Epidermal melanocyte (primary cell): Measurements from ENCODE around the gene RRAGA.
"Not testable (repeated sequence)": the region's sequence is repeated elsewhere in the genome, so short reads cannot be mapped to it uniquely, and the experiment has no call there.

Experiments
- DNase-seq: peaks from one replicate; pipeline ENCODE4 v3.0.0; 2011; ENCODE audit warnings: low spot score; ENCODE audit not compliant: insufficient read length

Gene RRAGA, protein sequence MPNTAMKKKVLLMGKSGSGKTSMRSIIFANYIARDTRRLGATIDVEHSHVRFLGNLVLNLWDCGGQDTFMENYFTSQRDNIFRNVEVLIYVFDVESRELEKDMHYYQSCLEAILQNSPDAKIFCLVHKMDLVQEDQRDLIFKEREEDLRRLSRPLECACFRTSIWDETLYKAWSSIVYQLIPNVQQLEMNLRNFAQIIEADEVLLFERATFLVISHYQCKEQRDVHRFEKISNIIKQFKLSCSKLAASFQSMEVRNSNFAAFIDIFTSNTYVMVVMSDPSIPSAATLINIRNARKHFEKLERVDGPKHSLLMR

DNA sequence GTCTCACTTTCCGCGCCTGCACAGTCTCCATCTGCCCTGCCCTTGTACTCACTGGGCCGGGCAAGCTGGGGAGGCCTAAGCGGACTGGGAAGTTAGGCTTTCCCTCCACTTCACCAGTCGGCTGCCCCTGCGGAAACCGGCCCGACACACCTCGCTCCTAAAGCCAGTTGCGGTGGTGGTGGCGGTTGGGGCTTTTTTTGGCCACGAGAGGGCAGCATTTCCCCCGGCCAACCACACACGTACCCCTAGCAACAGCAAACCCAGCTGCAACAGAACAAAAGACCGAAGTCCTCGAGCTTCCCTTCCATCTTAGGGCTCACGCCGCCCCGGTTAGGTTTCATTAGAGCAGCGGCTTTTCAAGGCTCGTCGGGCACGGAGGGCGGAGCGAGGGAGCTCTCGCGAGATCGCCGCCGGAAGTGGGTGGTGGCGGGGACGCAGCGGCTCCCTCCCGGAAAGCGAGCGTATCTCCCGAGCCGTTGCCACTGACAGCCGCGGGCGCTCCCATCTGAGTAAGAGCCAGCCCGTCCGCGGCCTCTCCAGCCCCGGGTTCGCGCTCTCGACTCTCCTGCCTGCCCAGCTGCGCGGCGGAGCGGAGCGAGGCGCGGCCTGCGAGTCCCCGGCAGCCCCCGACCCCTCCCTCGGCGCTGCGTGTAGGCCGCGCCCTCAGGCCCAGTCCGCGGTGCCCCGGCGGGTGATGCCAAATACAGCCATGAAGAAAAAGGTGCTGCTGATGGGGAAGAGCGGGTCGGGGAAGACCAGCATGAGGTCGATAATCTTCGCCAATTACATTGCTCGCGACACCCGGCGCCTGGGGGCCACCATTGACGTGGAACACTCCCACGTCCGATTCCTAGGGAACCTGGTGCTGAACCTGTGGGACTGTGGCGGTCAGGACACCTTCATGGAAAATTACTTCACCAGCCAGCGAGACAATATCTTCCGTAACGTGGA, at the start of gene RRAGA:
TSS of gene RRAGA (plus strand) at position 462 of the 951 bp plus-strand sequence. CDS start at position 695, 233 bp downstream.
- DNase-seq: peak; percentile 91

DNA sequence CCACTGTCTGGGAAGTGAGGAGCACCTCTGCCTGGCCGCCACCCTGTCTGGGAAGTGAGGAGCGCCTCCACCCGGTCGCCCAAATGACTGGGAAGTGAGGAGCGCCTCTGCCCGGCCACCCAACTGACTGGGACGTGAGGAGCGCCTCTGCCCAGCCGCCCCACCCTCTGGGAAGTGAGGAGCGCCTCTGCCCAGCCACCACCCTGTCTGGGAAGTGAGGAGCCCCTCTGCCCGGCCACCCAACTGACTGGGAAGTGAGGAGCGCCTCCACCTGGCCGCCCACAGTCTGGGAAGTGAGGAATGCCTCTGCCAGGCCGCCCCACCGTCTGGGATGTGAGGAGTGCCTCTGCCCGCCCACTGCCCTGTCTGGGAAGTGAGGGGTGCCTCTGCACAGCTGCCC, 49.1 kb upstream of the RRAGA start:
- DNase-seq: no peak

DNA sequence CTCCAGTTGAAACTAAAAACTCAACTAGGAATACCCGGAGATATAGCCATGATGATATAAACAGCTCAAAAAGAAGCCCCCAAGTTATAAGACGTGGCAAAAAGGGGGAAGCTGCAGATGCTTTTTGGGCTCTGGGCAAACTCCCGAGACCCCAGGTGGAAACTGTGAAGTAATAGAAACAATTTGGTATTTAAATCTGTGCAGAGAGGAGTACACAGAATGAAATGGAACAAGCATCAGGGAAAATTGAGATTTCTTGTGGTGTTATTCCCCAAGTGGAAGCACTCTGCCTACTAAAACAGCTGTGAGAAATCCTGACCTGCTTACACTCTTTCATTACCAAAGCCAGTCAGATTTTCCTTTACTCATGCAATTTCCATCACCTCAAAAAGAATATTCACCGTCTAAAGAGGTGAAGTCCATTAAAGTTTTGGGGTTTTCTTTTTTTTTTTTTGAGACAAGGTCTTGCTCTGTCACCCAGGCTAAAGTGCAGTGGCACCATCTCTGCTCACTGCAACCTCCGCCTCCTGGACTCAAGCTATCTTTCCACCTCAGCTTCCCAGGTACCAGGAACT, 39.7 kb upstream of the RRAGA start:
- no peak for DNase-seq

DNA sequence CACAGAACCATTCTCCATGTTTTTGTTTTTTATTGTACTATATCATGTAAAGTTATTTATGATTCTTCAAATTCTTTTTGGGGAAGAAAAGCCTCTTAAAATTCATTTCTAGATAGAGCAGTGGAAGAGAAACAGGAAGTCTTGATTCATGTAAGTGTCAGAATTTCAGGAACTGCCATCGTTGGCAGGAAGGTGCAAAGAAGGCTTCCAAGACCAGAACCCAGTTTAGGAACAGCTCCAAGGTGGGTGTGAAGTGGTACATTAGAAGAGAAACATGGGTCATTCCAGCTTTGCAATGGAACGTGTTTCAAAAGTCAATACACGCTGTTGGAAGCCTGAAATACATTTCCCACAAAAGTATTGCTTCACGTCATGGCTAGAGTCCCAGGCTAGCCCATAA, 31.0 kb upstream of the RRAGA start:
- no peak for DNase-seq

DNA sequence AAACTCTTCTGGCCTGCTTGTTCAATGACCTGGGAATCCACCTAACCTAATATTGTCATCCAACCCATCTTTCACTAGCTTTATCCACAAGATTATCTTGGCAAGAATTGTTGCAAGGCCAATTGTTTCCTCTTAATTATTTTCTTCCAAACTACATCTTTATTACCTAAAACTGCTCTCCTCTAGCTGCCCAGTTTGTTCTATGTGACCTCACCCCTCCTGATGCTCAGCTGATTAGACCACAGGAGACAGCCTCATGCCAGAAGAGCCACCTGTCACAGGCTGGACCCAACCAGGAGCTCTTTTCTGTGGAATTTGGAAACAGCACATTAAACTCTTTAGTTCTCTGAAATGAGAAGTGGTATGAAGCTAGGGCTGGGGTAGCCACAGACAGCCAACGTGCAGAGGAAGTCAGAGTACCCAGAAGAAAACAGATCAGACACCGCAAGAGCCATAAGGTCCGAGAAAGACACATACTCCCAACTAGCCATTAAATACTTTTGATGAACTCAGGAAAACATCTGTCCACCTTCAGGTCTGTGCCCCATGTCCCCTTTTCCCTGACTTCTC, 28.3 kb upstream of the RRAGA start:
- no peak for DNase-seq

DNA sequence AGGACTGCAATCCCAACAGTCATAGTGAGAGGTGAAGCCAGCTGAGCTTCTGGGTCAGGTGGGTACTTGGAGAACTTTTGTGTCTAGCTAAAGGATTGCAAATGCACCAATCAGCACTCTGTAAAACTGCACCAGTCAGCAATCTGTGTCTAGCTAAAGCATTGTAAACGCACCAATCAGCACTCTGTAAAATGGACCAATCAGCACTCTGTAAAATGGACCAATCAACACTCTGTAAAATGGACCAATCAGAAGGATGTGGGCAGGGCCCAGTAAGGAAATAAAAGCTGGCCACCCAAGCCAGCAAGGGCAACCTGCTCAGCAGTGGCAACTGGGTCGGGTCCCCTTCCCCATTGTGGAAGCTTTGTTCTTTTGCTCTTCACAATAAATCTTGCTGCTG, 27.6 kb upstream of the RRAGA start:
- not testable (repeated sequence) for DNase-seq

DNA sequence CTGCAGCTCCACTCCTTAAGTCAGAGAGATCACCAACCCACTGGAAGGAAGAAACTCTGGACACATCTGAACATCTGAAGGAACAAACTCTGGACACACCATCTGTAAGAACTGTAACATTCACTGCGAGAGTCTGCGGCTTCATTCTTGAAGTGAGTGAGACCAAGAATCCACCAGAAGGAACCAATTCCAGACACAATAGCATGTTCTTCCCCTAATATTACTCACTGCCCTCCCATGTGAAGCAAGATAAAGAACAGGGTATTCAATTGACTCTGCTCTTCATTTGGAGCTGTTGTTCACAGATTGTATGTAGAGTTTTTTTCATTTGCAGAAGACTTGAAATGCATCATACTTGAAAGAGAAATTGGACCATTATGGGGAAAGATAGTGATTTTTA, 27.0 kb upstream of the RRAGA start:
- DNase-seq: no peak

DNA sequence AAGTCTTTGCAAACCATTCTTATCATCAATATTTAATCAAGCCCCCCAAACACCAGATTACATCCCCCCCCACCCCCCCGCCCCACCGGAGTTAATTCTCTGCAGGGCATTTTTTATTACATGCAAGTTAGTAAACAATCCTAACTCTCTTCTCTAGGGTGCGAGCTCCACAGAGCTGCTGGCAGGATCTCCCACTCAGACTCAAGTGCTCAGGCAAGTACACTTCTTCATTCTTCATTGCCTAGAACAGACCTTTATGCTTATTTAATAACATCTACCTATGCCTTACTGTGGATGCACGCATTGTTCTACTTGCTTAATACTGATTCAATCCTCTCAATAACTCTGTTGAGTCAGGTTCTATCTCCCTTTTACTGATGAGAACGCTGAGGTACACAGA, 26.1 kb upstream of the RRAGA start:
- no peak for DNase-seq

DNA sequence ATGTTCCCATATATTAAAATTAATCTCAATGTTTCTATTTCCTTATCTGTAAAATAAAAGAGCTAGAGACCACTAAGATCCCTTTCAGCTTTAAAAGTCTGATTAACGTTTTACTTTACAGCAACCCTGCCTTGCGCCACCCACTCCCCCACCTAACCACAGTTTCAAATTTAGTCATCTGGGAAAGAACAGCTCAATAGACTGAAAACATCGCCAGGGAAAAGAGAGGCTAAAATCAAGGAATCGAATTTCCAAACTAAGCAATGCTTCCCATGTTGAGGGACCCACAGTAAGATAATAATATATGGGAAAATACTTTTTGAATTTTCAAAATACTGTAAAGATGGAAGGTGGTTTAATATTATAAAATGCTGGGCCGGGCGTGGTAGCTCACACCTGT, 22.9 kb upstream of the RRAGA start:
- no peak for DNase-seq

DNA sequence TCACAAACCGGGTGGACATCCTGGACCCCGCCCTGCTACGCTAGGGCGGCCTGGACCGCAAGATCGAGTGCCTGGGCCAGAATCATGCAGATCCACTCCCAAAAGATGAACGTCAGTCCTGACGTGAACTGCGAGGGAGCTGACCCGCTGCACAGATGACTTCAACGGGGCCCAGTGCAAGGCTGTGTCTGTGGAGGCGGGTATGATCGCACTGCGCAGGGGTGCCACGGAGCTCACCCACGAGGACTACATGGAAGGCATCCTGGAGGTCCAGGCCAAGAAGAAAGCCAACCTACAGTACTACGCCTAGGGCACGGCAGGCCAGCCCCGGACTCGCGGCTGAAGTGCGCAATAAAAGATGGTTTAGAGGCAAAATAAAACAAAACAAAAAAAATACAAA, 21.4 kb upstream of the RRAGA start:
- DNase-seq: no peak

DNA sequence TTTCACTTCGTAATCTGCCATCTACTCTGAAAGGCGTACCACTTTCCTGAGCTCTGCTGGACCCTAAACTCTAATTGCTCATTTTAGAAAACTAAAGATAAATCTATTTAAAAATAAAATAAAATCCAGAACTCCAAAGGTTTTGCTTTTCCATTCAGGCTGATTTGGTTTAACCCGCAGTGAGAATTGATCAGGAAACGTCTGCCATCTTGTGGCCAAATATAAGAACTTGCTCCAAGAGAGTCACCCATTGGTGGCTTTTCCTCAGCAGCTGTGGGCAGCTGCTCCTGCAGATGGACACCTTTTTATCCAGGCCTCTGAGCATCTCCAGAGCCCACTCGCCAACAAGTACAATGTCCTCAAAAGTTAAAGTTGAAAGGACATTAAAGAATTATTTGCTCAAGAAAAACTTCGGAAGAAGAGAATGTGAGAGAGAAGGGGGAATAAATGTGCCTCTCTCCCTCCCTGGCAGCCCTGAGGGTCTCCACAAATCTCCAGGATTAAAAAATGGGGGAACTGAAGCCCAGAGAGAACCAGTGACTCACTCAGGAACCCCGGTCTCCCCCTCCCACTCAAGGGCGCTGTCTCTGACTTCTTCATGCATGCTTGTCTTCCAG, 20.3 kb upstream of the RRAGA start:
- DNase-seq: peak; percentile 92

DNA sequence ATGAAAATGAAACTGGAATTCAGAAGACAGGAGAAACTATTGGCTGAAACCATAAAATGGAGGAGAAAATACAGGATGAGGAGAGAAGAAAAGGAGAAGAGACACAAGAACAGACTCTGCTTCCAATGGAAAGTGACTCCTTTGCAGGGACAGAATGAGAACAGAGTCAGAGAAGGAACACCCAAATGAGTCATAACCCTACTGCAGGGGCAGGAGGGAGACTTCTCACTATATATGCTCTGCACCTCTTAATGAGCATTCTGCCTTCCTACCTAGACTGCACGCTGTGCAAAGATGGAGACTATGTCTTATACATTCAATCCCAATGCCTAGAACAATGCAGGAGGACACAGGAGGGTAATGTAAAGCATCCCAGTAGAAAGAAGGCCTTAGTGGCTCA, 18.3 kb upstream of the RRAGA start:
- no peak for DNase-seq

DNA sequence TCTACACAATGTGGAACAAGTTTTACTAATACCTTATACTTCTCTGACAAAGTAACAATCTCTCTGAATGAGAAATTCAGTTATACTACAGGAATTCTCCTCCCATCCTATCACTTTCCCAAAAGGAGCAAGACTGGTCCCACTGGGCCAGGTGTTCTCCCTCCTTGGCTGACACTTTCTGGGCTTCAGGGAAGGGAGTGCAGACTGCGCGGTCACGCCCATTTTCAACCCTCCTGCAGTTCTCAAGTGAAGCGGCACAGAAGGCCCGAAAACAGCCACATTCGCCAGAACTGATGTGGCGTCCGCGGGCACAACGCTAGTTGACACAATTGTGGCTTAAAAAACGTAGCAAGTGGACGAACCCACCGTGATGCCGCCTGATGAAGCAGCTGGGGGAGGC, 16.8 kb upstream of the RRAGA start:
- DNase-seq: no peak

DNA sequence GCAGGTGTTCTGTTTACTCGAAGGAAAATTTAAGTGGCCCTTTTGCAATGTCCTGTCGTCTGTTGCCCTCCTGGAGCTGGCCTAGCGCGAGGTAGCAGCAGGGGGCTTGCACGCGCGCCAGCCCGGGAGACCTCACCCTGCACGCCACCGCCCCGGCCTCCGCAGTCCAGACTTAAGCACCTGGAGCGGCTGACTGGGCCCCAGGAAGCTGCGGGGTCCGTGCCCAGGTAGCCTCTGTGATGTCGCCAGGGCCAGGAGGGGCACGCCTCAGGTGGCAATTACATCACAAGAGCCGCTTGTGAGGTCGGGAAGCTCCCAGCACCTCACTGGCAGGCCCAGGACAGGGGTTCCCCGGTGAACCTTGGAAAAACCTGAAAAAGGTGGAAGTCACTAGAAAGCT, 16.2 kb upstream of the RRAGA start, which contains the start of gene SAXO1:
TSS of gene SAXO1 (minus strand) at position 195 of the 400 bp plus-strand sequence. CDS start 301 bp downstream, outside the sequence.
- no peak for DNase-seq

DNA sequence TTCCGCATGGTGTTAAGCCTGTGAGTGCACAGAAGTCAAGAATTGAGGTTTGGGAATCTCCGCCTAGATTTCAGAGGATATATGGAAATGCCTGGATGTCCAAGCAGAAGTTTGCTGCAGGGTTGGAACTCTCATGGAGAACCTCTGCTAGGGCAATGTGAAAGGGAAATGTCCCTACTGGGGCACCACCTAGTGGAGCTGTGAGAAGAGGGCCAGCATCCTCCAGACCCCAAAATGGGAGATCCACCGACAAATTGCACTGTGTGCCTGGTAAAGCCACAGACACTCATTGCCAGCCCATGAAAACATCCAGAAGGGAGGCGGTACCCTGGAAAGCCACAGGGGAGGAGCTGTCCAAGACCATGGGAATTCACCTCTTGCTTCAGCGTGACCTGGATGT, 12.6 kb upstream of the RRAGA start:
- DNase-seq: no peak

DNA sequence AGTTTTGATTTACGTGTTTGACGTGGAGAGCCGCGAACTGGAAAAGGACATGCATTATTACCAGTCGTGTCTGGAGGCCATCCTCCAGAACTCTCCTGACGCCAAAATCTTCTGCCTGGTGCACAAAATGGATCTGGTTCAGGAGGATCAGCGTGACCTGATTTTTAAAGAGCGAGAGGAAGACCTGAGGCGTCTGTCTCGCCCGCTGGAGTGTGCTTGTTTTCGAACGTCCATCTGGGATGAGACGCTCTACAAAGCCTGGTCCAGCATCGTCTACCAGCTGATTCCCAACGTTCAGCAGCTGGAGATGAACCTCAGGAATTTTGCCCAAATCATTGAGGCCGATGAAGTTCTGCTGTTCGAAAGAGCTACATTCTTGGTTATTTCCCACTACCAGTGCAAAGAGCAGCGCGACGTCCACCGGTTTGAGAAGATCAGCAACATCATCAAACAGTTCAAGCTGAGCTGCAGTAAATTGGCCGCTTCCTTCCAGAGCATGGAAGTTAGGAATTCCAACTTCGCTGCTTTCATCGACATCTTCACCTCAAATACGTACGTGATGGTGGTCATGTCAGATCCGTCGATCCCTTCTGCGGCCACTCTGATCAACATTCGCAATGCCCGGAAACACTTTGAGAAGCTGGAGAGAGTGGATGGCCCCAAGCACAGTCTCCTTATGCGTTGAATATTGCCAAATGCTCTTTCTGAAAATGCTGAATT, 850 bp downstream of the RRAGA start:
- no peak for DNase-seq

DNA sequence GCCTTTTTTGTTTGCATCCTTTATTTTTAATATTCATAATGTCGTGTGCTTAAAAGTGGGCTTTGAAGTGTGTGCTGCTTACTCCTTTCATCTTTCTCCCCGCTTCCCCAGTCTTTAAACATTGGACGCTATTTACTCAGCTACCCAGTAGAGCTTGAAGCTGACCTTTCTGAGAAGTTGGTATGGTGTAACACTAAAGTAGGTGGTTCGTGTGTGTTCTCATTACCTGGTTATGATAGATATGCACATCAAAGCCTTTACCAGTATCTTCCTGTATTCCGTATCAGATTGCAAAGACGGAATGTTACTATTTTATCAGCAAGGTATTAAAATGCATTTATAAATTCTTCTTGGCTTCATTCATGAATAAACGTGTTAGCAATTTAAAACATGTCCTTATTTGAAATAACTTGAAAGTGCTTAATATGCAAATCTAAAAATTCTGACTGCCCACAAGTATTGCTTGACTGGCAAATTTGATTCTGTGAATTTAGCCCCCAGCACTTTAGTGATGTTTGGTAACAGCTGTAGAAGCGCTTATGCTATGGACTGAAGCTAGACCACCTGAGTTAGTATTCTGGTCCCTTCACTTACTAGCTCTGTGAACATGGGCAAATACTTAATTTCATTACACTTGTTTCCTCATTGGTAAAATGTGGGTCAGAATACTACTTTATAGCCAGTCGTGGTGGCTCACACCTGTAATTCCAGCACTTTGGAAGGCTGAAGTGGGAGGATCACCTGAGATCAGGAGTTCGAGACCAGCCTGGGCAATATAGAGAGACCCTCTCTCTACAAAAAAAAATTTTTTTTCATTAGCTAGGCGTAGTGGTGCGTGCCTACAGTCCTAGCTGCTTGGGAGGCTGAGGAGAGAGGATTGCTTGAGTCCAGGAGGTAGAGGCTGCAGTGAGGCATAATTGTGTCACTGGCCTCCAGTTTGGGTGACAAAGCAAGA, 1.7 kb downstream of the RRAGA start:
- DNase-seq: no peak

DNA sequence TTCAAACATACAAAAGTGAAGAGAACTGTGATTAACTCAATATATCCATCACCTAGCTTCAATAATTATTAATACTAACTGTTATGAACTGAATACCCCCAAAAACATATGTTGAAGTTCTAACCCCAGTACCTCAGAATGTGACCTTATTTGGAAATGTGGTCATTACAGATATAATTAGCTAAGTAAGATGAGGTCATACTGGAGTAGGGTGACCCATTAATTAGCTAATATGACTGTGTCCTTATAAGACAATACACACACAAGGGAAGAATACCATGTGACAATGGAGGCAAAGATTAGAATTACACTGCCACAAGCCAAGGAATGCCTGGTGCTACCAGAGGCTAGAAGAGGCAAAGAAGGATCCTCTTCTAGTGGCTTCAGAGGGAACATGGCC, 7.8 kb downstream of the RRAGA start:
- DNase-seq: no peak

DNA sequence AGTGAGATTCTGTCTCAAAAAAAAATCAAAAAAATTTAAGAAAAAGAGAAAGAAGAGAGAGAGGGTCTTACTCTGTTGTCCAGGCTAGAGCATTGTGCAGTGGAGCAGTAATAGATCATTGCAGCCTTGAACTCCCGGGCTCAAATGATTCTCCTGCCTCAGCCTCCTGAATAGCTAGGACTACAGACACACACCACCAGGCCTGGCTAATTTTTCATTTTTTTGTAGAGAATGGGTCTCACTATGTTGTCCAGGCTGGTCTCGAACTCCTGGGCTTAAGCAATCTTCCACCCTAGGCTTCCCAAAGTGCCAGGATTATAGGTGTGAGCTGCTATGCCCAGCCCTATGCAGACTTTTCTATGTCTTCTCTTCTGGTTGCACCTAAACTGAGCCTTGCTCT, 25.0 kb downstream of the RRAGA start:
- no peak for DNase-seq

DNA sequence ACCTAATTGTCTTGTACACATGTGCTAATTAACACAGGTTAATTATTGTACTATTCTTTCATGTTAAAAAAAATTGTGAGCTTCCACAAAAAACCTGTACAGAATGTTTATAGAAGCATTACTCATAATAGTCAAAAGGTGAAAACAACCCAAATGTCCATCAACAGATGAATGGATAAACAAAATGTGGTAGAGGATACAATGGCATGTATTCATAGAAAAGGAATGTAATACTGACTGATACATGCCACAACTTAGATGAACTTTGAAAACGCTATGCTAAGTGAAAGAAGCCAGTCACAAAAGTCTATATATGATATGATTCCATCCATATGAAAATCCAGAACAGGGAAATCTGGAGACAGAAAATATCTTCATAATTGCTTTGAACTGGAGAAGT, 25.6 kb downstream of the RRAGA start:
- DNase-seq: no peak
